IMR-90 (cell line): ENCODE results near the gene SIRPB1.

Experiments
- CEBPB ChIP-seq: IDR thresholded peaks from 2 replicates; pipeline ENCODE4 v1.6.1; 2012; ENCODE audit warnings: low read depth, low read length, improper control_type of control experiment
- CHD1 ChIP-seq: IDR thresholded peaks from 2 replicates; pipeline ENCODE4 v1.6.1; 2012; ENCODE audit warnings: low read depth, low read length, improper control_type of control experiment
- CTCF ChIP-seq: conservative IDR thresholded peaks from 2 replicates; pipeline ENCODE4 v1.5.1; 2012; ENCODE audit warnings: mild to moderate bottlenecking, low read depth, low read length, improper control_type of control experiment
- ELK1 ChIP-seq: fragments of 150-350 bp; IDR thresholded peaks from 2 replicates; pipeline ENCODE4 v1.6.1; 2016; ENCODE audit warnings: low read depth, mild to moderate bottlenecking, low read length, moderate library complexity, borderline replicate concordance
- FOS ChIP-seq: fragments of 150-350 bp; IDR thresholded peaks from 2 replicates; pipeline ENCODE4 v1.6.1; 2016; ENCODE audit warnings: low read depth, low read length
- MAFK ChIP-seq: IDR thresholded peaks from 2 replicates; pipeline ENCODE4 v1.6.1; 2012; ENCODE audit warnings: low read depth, low read length, improper control_type of control experiment
- MAZ ChIP-seq: IDR thresholded peaks from 2 replicates; pipeline ENCODE4 v1.6.1; 2012; ENCODE audit warnings: low read depth, mild to moderate bottlenecking, low read length, improper control_type of control experiment, moderate library complexity, borderline replicate concordance
- MXI1 ChIP-seq: IDR thresholded peaks from 2 replicates; pipeline ENCODE4 v1.6.1; 2012; ENCODE audit warnings: low read depth, mild to moderate bottlenecking, low read length, moderate library complexity, borderline replicate concordance
- POLR2A ChIP-seq: IDR thresholded peaks from 2 replicates; pipeline ENCODE4 v1.6.1; 2012; ENCODE audit warnings: mild to moderate bottlenecking, low read depth, low read length
- RAD21 ChIP-seq: IDR thresholded peaks from 2 replicates; pipeline ENCODE4 v1.6.1; 2012; ENCODE audit warnings: low read length, improper control_type of control experiment
- RCOR1 ChIP-seq: IDR thresholded peaks from 2 replicates; pipeline ENCODE4 v1.6.1; 2012; ENCODE audit warnings: mild to moderate bottlenecking, low read length, improper control_type of control experiment; ENCODE audit not compliant: insufficient replicate concordance
- RFX5 ChIP-seq: IDR thresholded peaks from 2 replicates; pipeline ENCODE4 v1.8.0; 2012; ENCODE audit warnings: low read depth, mild to moderate bottlenecking, low read length, moderate library complexity
- SMC3 ChIP-seq: fragments of 150-350 bp; IDR thresholded peaks from 2 replicates; pipeline ENCODE4 v1.6.1; 2016; ENCODE audit warnings: low read depth, mild to moderate bottlenecking, antibody characterized with exemption, low read length, moderate library complexity
- USF2 ChIP-seq: fragments of 150-350 bp; IDR thresholded peaks from 2 replicates; pipeline ENCODE4 v1.6.1; 2017; ENCODE audit warnings: mild to moderate bottlenecking, antibody characterized with exemption, low read length, low read depth

DNA sequence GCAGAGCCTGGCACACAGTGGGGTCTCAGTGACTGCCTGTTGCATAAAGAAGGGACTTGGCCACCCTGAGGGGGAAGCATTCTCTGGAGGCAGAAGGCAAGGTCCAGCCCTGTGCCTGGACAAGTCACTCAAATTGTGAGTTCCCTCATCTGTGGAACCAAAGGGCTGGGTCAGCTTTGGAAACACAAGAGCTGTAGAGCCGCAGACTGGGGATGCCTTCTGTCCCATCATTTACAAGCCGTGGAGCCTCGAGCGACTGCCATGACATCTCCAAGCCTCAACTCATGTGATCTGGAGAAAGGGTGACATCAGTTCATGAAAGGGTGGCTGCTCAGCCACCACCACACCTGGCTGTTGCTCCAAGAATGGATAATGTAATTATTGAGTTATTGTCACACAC, 41.9 kb downstream of the SIRPB1 start:
- no peak for TF ChIP-seq CTCF
- TF ChIP-seq POLR2A = no peak
- no peak for TF ChIP-seq RAD21
- TF ChIP-seq USF2 = no peak
- no peak for TF ChIP-seq FOS
- TF ChIP-seq SMC3 = no peak
- TF ChIP-seq RFX5 = no peak
- no peak for TF ChIP-seq MAFK
- TF ChIP-seq CHD1 = no peak
- TF ChIP-seq ELK1 = no peak
- TF ChIP-seq RCOR1 = no peak
- no peak for TF ChIP-seq MXI1
- no peak for TF ChIP-seq CEBPB
- no peak for TF ChIP-seq MAZ
